Liver (tissue), 9 donors: ENCODE measurements around the gene CTSE. TPM values are rescaled to one million over a fixed set of nuclear protein-coding genes. Genes with fewer than 3 reads are reported as not detected.

ENCODE experiments used
- DNase-seq: peaks from one replicate; pipeline ENCODE4 v3.0.0-alpha.2; 2017; ENCODE audit warnings: low spot score
- H3K27ac ChIP-seq, 2 donors: one replicate each; pipeline ENCODE4 v1.7.0; 2013; ENCODE audit warnings: inconsistent platforms in 2 of 2, low read length in 2 of 2, control low read depth in 1 of 2, low read depth in 1 of 2, mild to moderate bottlenecking in 1 of 2
- H3K27me3 ChIP-seq, 4 donors: one replicate each; pipeline versions ENCODE4 v1.6.1 to v1.7.0; 2013; ENCODE audit warnings: low read length in 3 of 4, inconsistent platforms in 1 of 4, mild to moderate bottlenecking in 1 of 4, moderate library complexity in 1 of 4; ENCODE audit not compliant: control insufficient read depth in 4 of 4, insufficient read depth in 4 of 4
- H3K36me3 ChIP-seq, 4 donors: one replicate each; pipeline versions ENCODE4 v1.6.1 to v1.7.0; 2013; ENCODE audit warnings: low read length in 3 of 4, mild to moderate bottlenecking in 3 of 4, low read depth in 1 of 4, moderate library complexity in 1 of 4; ENCODE audit not compliant: control insufficient read depth in 4 of 4, insufficient read depth in 3 of 4
- H3K4me1 ChIP-seq, 4 donors: one replicate each; pipeline versions ENCODE4 v1.6.1 to v1.7.0; 2013; ENCODE audit warnings: low read length in 3 of 4, mild to moderate bottlenecking in 3 of 4, moderate library complexity in 1 of 4; ENCODE audit not compliant: control insufficient read depth in 4 of 4, insufficient read depth in 4 of 4
- H3K4me3 ChIP-seq, 3 donors: one replicate each; pipeline versions ENCODE4 v1.6.1 to v1.7.0; 2013; ENCODE audit warnings: low read length in 3 of 3, control low read depth in 1 of 3, low read depth in 1 of 3, mild to moderate bottlenecking in 1 of 3
- H3K9ac ChIP-seq, 2 donors: one replicate each; pipeline ENCODE4 v1.7.0; 2013; ENCODE audit warnings: low read length in 2 of 2, mild to moderate bottlenecking in 2 of 2, moderate library complexity in 2 of 2, control low read depth in 1 of 2, low read depth in 1 of 2
- H3K9me3 ChIP-seq, 4 donors: one replicate each; pipeline versions ENCODE4 v1.6.1 to v1.7.0; 2013; ENCODE audit warnings: low read length in 3 of 4; ENCODE audit not compliant: control insufficient read depth in 4 of 4
- ATF3 ChIP-seq: IDR thresholded peaks from 2 replicates; pipeline ENCODE4 v1.6.1; 2016; ENCODE audit warnings: antibody characterized with exemption
- CTCF ChIP-seq: fragments of 150-350 bp; IDR thresholded peaks from 2 replicates; pipeline ENCODE4 v1.5.1; 2017; ENCODE audit warnings: improper control_type of control experiment, low read depth, low read length; ENCODE audit not compliant: missing input control
- FOXA1 ChIP-seq: IDR thresholded peaks from 2 replicates; pipeline ENCODE4 v1.6.1; 2016; ENCODE audit warnings: antibody characterized with exemption
- GABPA ChIP-seq, 2 donors: IDR thresholded peaks in 1 of 2; conservative IDR thresholded peaks in 1 of 2; 2 replicates each; pipeline ENCODE4 v1.6.1; 2016; ENCODE audit warnings: antibody characterized with exemption in 2 of 2, mild to moderate bottlenecking in 1 of 2, moderate library complexity in 1 of 2
- HNF4A ChIP-seq, 2 donors: conservative IDR thresholded peaks; 2 replicates each; pipeline ENCODE4 v1.6.1; 2016; ENCODE audit warnings: antibody characterized with exemption in 2 of 2, mild to moderate bottlenecking in 2 of 2
- HNF4G ChIP-seq: IDR thresholded peaks from 2 replicates; pipeline ENCODE4 v1.6.1; 2016; ENCODE audit warnings: antibody characterized with exemption
- JUND ChIP-seq, 2 donors: IDR thresholded peaks; 2 replicates each; pipeline ENCODE4 v1.6.1; 2016; ENCODE audit warnings: antibody characterized with exemption in 2 of 2
- NR2F2 ChIP-seq: IDR thresholded peaks from 2 replicates; pipeline ENCODE4 v1.6.1; 2016; ENCODE audit warnings: antibody characterized with exemption
- RAD21 ChIP-seq, 2 donors: IDR thresholded peaks; 2 replicates each; pipeline ENCODE4 v1.6.1; 2016; ENCODE audit warnings: antibody characterized with exemption in 2 of 2, mild to moderate bottlenecking in 2 of 2
- RXRA ChIP-seq, 2 donors: IDR thresholded peaks; 2 replicates each; pipeline ENCODE4 v1.6.1; 2017 to 2018; ENCODE audit warnings: antibody characterized with exemption in 2 of 2, mild to moderate bottlenecking in 1 of 2
- SP1 ChIP-seq: IDR thresholded peaks from 2 replicates; pipeline ENCODE4 v1.6.1; 2018; ENCODE audit warnings: antibody characterized with exemption, mild to moderate bottlenecking
- TAF1 ChIP-seq: conservative IDR thresholded peaks from 2 replicates; pipeline ENCODE4 v1.6.1; 2016; ENCODE audit warnings: antibody characterized with exemption, mild to moderate bottlenecking
- YY1 ChIP-seq: IDR thresholded peaks from 2 replicates; pipeline ENCODE4 v1.6.1; 2016; ENCODE audit warnings: antibody characterized with exemption, mild to moderate bottlenecking
- WGBS: extraction: QIAGEN DNeasy Blood & Tissue Kit; methylation state at CpG from one replicate; pipeline ENCODE4 v1.1.7; 2013; 5-methylcytosine and 5-hydroxymethylcytosine counted together
- polyA plus RNA-seq, 2 donors: library from polyadenylated mRNA; stranded (reverse) in 1 of 2; unstranded in 1 of 2; fragments of 200-250 nt in 1 of 2; fragments of >200 nt in 1 of 2; fragmentation: Nextera tagmentation in 1 of 2; extraction: Ambion mirVana in 1 of 2; gene quantifications; one replicate each; pipeline versions ENCODE4 v1.2.1 to v1.2.3, GENCODE V29; 2013 to 2015
- total RNA-seq, 2 donors: library from RNA; depleted of rRNA; stranded (reverse); fragments of >200 nt; gene quantifications; one replicate each; pipeline ENCODE4 v1.2.3, GENCODE V29; 2014
- TF ChIP-seq, protein P1 (sequence below): IDR thresholded peaks from 2 replicates; pipeline ENCODE4 v1.6.1; 2016; ENCODE audit warnings: antibody characterized with exemption
- TF ChIP-seq, protein P2 (sequence below): IDR thresholded peaks from 2 replicates; pipeline ENCODE4 v1.6.1; 2016; ENCODE audit warnings: antibody characterized with exemption
- TF ChIP-seq, protein P3 (sequence below): IDR thresholded peaks from 2 replicates; pipeline ENCODE4 v1.6.1; 2016; ENCODE audit warnings: antibody characterized with exemption, mild to moderate bottlenecking
- donor health status: healthy.
- donor health status: healthy.
- donor health status: healthy.
- donor health status: healthy.
- donor health status: healthy.

The CTSE gene
- total and polyA plus RNA-seq, 4 donors, result under 0.01 to 32.8 (median 0.06) TPM

- Histone ChIP-seq H3K27ac (no peak overlapping the region), H3K4me3 (no peak overlapping the region), H3K9ac (no peak overlapping the region), H3K9me3 (no peaks in the 10 kb centered on the region), H3K36me3 (no peaks in the 10 kb centered on the region), H3K4me1 (peaks cover 0 to 4% (median 0%) of the 10 kb centered on the region in 4 donors), H3K27me3 (no peaks in the 10 kb centered on the region)
- TF ChIP-seq ATF3 (no peak), TAF1 (no peak), RXRA (IDR thresholded peaks at IDR 0.05) (no peak), GABPA (IDR thresholded peaks at IDR 0.05 in 1 of 2, conservative IDR thresholded peaks at IDR 0.05 in 1 of 2) (no peak), RAD21 (IDR thresholded peaks at IDR 0.05) (no peak), HNF4A (conservative IDR thresholded peaks at IDR 0.05) (no peak), HNF4G (no peak), CTCF (no peak), FOXA1 (no peak), YY1 (no peak), SP1 (no peak), JUND (IDR thresholded peaks at IDR 0.05) (no peak), NR2F2 (no peak)
- TF ChIP-seq, protein P1, sequence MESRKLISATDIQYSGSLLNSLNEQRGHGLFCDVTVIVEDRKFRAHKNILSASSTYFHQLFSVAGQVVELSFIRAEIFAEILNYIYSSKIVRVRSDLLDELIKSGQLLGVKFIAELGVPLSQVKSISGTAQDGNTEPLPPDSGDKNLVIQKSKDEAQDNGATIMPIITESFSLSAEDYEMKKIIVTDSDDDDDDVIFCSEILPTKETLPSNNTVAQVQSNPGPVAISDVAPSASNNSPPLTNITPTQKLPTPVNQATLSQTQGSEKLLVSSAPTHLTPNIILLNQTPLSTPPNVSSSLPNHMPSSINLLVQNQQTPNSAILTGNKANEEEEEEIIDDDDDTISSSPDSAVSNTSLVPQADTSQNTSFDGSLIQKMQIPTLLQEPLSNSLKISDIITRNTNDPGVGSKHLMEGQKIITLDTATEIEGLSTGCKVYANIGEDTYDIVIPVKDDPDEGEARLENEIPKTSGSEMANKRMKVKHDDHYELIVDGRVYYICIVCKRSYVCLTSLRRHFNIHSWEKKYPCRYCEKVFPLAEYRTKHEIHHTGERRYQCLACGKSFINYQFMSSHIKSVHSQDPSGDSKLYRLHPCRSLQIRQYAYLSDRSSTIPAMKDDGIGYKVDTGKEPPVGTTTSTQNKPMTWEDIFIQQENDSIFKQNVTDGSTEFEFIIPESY, result no peak
- TF ChIP-seq, protein P2, sequence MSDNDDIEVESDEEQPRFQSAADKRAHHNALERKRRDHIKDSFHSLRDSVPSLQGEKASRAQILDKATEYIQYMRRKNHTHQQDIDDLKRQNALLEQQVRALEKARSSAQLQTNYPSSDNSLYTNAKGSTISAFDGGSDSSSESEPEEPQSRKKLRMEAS, result no peak
- TF ChIP-seq, protein P3, sequence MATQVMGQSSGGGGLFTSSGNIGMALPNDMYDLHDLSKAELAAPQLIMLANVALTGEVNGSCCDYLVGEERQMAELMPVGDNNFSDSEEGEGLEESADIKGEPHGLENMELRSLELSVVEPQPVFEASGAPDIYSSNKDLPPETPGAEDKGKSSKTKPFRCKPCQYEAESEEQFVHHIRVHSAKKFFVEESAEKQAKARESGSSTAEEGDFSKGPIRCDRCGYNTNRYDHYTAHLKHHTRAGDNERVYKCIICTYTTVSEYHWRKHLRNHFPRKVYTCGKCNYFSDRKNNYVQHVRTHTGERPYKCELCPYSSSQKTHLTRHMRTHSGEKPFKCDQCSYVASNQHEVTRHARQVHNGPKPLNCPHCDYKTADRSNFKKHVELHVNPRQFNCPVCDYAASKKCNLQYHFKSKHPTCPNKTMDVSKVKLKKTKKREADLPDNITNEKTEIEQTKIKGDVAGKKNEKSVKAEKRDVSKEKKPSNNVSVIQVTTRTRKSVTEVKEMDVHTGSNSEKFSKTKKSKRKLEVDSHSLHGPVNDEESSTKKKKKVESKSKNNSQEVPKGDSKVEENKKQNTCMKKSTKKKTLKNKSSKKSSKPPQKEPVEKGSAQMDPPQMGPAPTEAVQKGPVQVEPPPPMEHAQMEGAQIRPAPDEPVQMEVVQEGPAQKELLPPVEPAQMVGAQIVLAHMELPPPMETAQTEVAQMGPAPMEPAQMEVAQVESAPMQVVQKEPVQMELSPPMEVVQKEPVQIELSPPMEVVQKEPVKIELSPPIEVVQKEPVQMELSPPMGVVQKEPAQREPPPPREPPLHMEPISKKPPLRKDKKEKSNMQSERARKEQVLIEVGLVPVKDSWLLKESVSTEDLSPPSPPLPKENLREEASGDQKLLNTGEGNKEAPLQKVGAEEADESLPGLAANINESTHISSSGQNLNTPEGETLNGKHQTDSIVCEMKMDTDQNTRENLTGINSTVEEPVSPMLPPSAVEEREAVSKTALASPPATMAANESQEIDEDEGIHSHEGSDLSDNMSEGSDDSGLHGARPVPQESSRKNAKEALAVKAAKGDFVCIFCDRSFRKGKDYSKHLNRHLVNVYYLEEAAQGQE, result no peak
- no peak for DNase-seq
- WGBS, result 96% methylated on average over 7 of the region's 7 CpGs
These were observed 929 bp downstream of the CTSE start for GRCh38 chr1:206022766-206023165.
